Colon (tissue), 2 donors: ENCODE data around the gene GALK2.

Experiments
- FAIRE-seq: peaks from 2 replicates; lab custom pipeline; 2012; peaks lifted over from hg19 to GRCh38; lab: Jason Lieb, UNC
- donor health status: control.
- donor health status: control.

The GALK2 gene

DNA sequence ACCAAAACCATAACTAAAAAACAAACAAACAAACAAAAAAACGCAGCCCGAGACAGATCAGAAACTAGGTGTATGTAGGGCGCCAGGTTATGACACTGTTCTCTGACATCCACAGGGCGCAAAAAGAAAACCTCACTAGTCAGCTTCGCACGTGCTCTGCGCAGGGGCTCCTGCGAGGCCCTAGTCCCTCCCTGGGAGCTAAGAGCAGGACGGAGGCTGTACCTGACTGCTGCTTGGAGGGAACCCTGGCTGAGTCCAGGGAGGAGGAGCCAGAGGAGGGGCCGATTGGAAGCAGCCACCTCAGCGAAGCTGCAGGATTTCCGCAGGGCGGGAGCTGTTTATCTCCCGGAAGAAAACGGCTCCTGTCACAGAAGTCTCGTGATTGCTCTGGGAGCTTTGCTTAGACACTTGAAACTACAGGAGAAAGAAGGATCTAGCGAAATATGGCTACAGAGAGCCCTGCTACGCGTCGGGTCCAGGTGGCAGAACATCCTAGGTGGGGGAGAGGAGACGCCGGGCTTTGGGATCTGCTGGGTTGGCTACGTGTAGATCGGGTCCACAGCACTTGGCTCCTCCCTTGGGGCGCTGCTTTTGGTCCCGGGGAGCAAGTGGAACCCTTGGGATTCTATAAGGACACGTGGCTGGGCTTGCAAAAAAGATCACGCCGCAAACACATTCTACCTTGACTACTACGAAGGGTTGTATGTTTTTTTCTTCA lies at the start of gene GALK2:
TSS of gene GALK2 (plus strand) at position 368 of the 718 bp plus-strand sequence. CDS start at position 444, 76 bp downstream.
- no peak for FAIRE-seq

DNA sequence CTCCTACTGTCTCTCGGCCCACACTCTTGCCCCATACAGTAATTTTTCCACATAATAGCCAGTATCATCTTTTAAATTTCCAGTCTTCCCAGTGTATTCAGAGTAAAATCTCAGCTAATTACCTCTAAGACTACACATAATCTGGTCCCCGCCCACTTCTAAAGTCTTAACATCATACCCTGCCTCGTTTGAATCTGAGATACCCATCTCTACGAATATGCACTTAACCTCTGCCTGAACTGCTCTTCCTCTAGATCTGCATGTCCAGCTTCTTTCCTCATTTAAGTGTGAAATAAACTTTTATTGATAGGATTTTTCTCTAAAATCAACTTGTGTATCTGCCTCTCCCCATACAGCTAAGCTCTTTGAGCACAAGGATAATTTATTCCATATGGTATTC lies 49.2 kb upstream of the GALK2 start:
- FAIRE-seq, result no peak

GRCh38 chr15:49121901-49122300 lies 48.1 kb upstream of the GALK2 start:
- FAIRE-seq, result no peak

- peak; percentile 51 for FAIRE-seq
These were observed 47.4 kb upstream of the GALK2 start for GRCh38 chr15:49122541-49123062.

GRCh38 chr15:49124371-49124770 lies 45.7 kb upstream of the GALK2 start:
- no peak for FAIRE-seq

GRCh38 chr15:49131403-49131802 lies 38.6 kb upstream of the GALK2 start:
- FAIRE-seq, result no peak

DNA sequence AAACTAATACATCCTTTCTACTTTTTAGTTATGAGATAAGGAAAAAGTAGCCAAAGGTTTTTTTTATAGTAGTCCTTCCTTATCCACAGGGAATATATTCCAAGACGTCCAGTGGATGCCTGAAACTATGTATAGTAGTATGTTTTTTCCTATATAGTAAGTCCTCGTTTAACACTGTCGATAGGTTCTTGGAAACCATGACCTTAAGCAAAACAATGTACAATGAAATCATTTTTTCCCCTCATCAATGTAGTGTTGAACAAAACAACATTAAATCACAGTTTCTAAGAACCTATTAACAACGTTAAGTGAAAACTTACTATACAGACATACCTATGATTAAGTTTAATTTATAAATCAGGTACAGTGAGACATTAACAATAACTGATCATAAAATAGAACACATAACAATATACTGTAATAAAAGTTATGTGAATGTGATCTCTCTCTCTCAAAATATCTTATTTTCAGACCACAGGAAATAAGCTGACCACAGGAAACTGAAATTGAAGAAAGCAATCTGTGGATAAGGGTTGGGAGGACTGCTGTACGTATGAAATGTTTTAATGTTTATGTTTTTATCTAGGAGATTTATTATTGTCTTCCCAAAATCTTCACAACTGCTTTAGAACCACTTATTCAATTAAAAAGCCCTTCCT lies 35.2 kb upstream of the GALK2 start:
- FAIRE-seq, result no peak

DNA sequence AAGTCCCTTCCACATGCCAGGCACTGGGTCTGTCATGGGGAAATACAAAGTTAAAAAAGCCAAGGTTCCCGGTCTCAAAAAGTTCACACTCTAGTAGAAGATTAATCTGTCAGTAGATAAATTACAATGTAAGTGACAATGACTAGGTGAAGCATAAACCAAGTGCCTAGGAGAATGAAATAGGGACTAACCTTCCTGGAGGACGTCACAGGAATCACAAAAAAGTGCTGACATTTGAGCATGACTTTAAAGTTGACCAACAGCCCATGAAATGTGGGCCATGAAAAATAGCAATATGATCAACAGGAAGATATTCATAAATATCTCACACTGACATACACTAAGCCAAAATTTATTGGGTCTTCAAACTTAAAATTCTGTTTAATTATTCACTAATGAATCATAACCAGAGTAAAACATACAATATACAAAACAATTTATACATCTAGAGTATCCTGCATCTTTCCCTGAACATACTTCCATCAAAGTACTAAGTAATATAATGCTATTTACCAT lies 34.6 kb upstream of the GALK2 start:
- FAIRE-seq, result no peak

DNA sequence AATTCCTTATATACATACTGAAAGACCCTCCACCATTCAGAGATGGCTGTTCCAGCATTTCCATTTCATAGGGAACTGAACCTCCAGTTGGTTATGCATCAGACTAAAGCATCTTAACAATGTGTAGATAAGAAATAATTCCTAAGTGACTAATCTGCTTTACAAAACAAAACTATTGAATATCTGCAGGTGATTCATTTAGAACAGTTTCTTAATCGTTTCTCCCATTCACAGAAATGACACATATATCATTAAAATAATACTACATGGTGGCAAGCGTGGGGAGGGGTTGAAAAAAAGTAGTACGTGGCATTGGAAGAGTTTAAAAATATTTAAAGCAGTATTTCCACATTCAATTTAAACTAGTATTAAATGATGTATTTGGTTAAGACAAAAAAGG lies 34.1 kb upstream of the GALK2 start:
- no peak for FAIRE-seq

DNA sequence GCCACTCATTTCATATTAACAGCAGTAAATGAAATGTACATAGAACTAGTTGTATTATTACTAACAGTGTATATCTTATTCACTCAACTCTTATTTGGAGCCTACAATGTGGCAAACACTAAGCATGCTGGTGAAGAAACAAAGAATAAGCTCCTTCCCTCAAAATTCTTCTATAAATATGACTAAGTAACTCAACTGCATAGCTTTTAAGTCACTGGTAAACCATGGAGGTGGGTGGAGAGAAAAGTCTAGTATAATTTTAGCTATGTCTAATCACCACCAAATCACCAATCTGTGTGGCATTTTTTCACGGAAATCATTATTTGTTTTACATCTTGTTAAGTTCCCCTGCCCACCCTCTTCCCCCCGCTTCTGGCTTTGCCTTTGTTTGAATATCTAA lies 32.2 kb upstream of the GALK2 start:
- no peak for FAIRE-seq

- peak; percentile 41 for FAIRE-seq
These were observed 24.1 kb upstream of the GALK2 start for GRCh38 chr15:49145651-49146609.

- FAIRE-seq, result no peak
These were observed 21.7 kb upstream of the GALK2 start for GRCh38 chr15:49148298-49148697.

GRCh38 chr15:49148727-49149126 lies 21.3 kb upstream of the GALK2 start:
- no peak for FAIRE-seq

DNA sequence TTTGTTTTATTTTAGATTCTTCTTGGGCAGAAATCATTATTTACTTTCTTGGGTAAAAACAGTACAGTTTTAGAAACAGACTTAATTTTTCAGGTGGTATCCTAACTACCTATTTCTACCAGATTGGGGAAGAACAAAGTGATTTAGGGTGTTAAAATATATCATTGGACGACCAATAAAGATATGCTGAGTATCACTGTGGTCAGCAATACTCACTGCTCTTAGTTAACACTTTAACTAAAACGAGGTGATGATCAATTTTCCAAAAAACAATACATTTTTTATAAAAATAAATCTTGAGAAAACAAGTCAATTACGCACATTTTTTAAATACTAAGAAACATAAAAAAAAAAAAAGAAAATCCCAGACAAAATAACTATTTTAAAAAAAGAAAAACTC lies 18.2 kb upstream of the GALK2 start:
- FAIRE-seq, result no peak

DNA sequence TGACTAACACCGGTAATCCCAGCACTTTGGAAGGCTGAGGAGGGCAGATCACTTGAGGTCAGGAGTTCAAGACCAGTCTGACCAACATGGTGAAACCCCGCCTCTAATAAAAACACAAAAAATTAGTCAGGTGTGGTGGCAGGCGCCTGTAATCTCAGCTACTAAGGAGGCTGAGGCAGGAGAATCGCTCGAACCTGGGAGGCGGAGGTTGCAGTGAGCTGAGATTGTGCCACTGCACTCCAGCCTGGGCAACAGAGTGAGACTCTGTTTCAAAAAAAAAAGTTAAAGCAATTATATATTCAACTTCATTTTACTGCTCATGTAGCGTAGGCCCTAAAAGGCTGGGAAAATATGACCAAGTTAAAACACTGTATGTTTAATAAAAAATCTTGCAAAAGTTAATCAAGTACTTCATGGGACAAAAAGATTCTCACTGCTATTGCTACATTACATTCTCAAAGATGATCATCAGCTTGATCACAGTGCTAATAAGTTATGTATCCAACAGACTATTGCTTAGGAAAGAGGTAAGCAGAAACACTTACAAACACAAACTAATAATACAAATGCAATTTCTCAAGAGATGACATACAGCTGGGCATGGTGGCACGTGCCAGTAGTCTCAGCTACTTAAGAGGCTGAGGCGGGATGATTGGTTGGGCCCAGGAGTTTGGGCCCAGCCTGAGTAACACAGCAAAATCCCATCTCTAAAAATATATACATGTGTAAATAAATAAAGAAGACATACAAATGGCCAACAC lies 17.3 kb upstream of the GALK2 start:
- no peak for FAIRE-seq

DNA sequence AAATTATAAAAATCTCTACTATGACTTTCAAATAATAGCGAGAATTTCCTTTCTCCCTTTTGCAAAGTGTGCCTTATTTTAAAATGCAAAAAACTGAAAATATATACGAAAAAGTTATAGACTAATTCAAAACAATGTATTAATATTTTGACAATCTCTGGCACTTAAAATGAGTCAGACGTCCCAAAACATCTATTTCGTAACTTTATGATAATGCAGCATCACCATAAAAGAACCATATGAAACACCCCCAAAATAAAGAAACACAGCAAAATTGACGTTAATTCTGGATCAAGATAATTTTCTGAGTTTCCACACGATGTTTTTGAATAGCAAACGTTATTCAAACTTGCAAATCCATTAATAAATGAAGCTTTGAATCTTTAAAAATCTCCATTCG lies 15.7 kb upstream of the GALK2 start:
- FAIRE-seq, result no peak

DNA sequence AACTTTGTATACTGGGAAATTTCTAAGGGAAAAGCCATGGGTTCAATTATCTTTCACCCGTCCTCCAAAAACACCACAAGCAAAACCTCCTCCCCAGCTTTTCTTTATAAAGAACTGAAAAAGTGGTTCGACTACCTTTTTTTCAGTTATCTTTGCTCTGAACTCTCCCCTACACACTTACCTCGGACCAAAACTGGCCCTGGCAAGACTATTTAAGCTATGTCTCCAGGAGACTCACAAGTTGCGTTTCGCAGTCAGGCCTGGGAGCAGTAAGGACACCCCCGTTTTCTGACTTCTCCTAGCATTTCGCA lies 15.3 kb upstream of the GALK2 start:
- no peak for FAIRE-seq

- no peak for FAIRE-seq
These were observed 14.8 kb upstream of the GALK2 start, which contains the start of gene COPS2 for GRCh38 chr15:49155110-49155833. TSS of gene COPS2 (minus strand) at chr15:49155599. CDS start at chr15:49155578, 21 bp downstream.

GRCh38 chr15:49155834-49156627 lies 14.0 kb upstream of the GALK2 start:
- no peak for FAIRE-seq

DNA sequence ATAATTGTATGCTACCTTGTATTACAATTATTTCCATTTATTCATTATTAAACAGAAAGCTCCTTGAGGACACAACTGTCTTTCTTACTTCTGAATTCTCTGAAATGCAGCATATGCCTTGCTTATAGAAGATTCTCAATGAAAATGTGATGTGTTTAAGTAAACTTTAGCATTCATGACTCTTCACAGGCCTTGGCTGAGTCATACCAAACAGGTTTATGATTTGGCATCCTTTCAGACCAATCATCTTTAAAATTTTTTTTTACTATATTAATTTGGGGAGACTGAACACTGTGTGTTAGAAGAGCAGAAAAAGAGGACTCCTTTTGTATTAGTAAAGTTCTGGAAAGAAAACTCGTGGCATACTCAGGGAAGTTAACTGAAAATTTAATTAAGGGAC lies 6.4 kb upstream of the GALK2 start:
- no peak for FAIRE-seq
